GM12892 (cell line): ENCODE data around the gene PARP1.

Source experiments
- DNase-seq: peaks from one replicate; pipeline ENCODE4 v3.0.0; 2011; ENCODE audit not compliant: insufficient read length
- FAIRE-seq: peaks from 2 replicates; lab custom pipeline; 2011; peaks lifted over from hg19 to GRCh38; lab: Jason Lieb, UNC
- POLR2A ChIP-seq: IDR thresholded peaks from 2 replicates; pipeline ENCODE4 v1.6.1; 2011; ENCODE audit warnings: low read depth, low read length, control low read depth
- POLR2AphosphoS5 ChIP-seq: IDR thresholded peaks from 2 replicates; pipeline ENCODE4 v1.6.1; 2011; ENCODE audit warnings: low read depth, low read length, control low read depth
- TAF1 ChIP-seq: IDR thresholded peaks from 2 replicates; pipeline ENCODE4 v1.6.1; 2011; ENCODE audit warnings: low read depth, mild to moderate bottlenecking, control low read depth, low read length, borderline replicate concordance

Gene PARP1

GRCh38 chr1:226414098-226414698 is 6.3 kb upstream of the PARP1 start:
- FAIRE-seq (no peak), DNase-seq (no peak)
- TF ChIP-seq TAF1, result no peak
- no peak for TF ChIP-seq POLR2A
- no peak for TF ChIP-seq POLR2AphosphoS5

GRCh38 chr1:226411619-226412018 is 3.7 kb upstream of the PARP1 start:
- TF ChIP-seq TAF1 (no peak), POLR2AphosphoS5 (no peak), POLR2A (no peak)
- DNase-seq, result no peak
- FAIRE-seq, result no peak

- DNase-seq (no peak), FAIRE-seq (no peak)
- no peak for TF ChIP-seq TAF1
Observed at GRCh38 chr1:226410958-226411357, 3.1 kb upstream of the PARP1 start.

GRCh38 chr1:226409392-226409791 is 1.5 kb upstream of the PARP1 start:
- no peak for FAIRE-seq
- no peak for DNase-seq
- TF ChIP-seq POLR2AphosphoS5, result no peak

GRCh38 chr1:226408285-226409184 is 642 bp upstream of the PARP1 start:
- TF ChIP-seq POLR2A, result peak; percentile 39; the same call in 1 of the 2 replicates
- TF ChIP-seq POLR2AphosphoS5, result no peak
- no peak for DNase-seq
- no peak for FAIRE-seq

- no peak for FAIRE-seq
- no peak for TF ChIP-seq POLR2A
- no peak for TF ChIP-seq POLR2AphosphoS5
- no peak for TF ChIP-seq TAF1
- no peak for DNase-seq
Observed at GRCh38 chr1:226407199-226407496, 745 bp downstream of the PARP1 start.

- FAIRE-seq, result peak; percentile 86
Observed at GRCh38 chr1:226406401-226406881, 1.5 kb downstream of the PARP1 start.

GRCh38 chr1:226405411-226405988 is 2.4 kb downstream of the PARP1 start:
- FAIRE-seq (peak; percentile 24), DNase-seq (no peak)
- TF ChIP-seq POLR2A (no peak), TAF1 (no peak), POLR2AphosphoS5 (no peak)

More at GRCh38 chr1:226406401-226406881, 1.5 kb downstream of the PARP1 start:
- DNase-seq, result no peak
- TF ChIP-seq POLR2AphosphoS5 (no peak), TAF1 (no peak), POLR2A (no peak)

- FAIRE-seq, result no peak
- TF ChIP-seq POLR2AphosphoS5 (no peak), TAF1 (no peak), POLR2A (no peak)
- DNase-seq, result no peak
Observed at GRCh38 chr1:226404904-226405222, 3.0 kb downstream of the PARP1 start.

- FAIRE-seq (peak; percentile 36), DNase-seq (no peak)
- TF ChIP-seq POLR2A (no peak), POLR2AphosphoS5 (no peak; the same call in 1 of the 2 replicates), TAF1 (no peak)
Observed at GRCh38 chr1:226404063-226404903, 3.6 kb downstream of the PARP1 start.

- DNase-seq (no peak), FAIRE-seq (no peak)
- no peak for TF ChIP-seq POLR2AphosphoS5
- TF ChIP-seq TAF1, result no peak
- no peak for TF ChIP-seq POLR2A
Observed at GRCh38 chr1:226403201-226404034, 4.5 kb downstream of the PARP1 start.
